Measurements from ENCODE around the gene ZNF343.

Gene ZNF343

GRCh38 chr20:2483504-2483903 is 25.2 kb downstream of the ZNF343 start:
- no peak for DNase-seq
- peaks cover 23% of the 10 kb centered on the region for H3K36me3 ChIP-seq (replicated peaks)
- H3K27me3 ChIP-seq (replicated peaks) = no peaks in the 10 kb centered on the region
- H3K27ac ChIP-seq = no peak overlapping the region
- in situ Hi-C loops (cut with HindIII; ENCODE audit: low pct_ligation_motif_present, low sequenced_read_pairs) = no loop called here
- H3K4me3 ChIP-seq (ENCODE audit: low read depth, low read length) = no peak overlapping the region
- no peak for TF ChIP-seq CTCF (IDR thresholded peaks at IDR 0.05; ENCODE audit: low read depth, low read length, missing control alignments)

GRCh38 chr20:2480381-2480780 is 28.3 kb downstream of the ZNF343 start:
- Histone ChIP-seq H3K4me3 (ENCODE audit: low read depth, low read length) (no peak overlapping the region), H3K27ac (no peak overlapping the region), H3K36me3 (replicated peaks) (peaks cover 13% of the 10 kb centered on the region), H3K27me3 (replicated peaks) (no peaks in the 10 kb centered on the region)
- TF ChIP-seq CTCF (IDR thresholded peaks at IDR 0.05; ENCODE audit: low read depth, low read length, missing control alignments) = no peak
- DNase-seq = no peak
- in situ Hi-C loops (cut with HindIII; ENCODE audit: low pct_ligation_motif_present, low sequenced_read_pairs) = no loop called here

GRCh38 chr20:2476742-2477615 is 31.7 kb downstream of the ZNF343 start:
- H3K27me3 ChIP-seq (replicated peaks) = no peaks in the 10 kb centered on the region
- TF ChIP-seq CTCF (IDR thresholded peaks at IDR 0.05; ENCODE audit: low read depth, low read length, missing control alignments) = no peak
- H3K4me3 ChIP-seq (ENCODE audit: low read depth, low read length) = no peak overlapping the region
- peaks cover 4% of the 10 kb centered on the region for H3K36me3 ChIP-seq (replicated peaks)
- H3K27ac ChIP-seq = no peak overlapping the region
- in situ Hi-C loops (cut with HindIII; ENCODE audit: low pct_ligation_motif_present, low sequenced_read_pairs) = no loop called here
- DNase-seq = no peak

- Histone ChIP-seq H3K4me3 (ENCODE audit: low read depth, low read length) (no peak overlapping the region), H3K27me3 (replicated peaks) (no peaks in the 10 kb centered on the region), H3K36me3 (replicated peaks) (peaks cover 4% of the 10 kb centered on the region), H3K27ac (no peak overlapping the region)
- TF ChIP-seq CTCF (IDR thresholded peaks at IDR 0.05; ENCODE audit: low read depth, low read length, missing control alignments) = no peak
- DNase-seq = no peak
- in situ Hi-C loops (cut with HindIII; ENCODE audit: low pct_ligation_motif_present, low sequenced_read_pairs) = no loop called here
These were observed 32.6 kb downstream of the ZNF343 start for GRCh38 chr20:2475850-2476741.

GRCh38 chr20:2473516-2473915 is 35.2 kb downstream of the ZNF343 start:
- in situ Hi-C loops (cut with HindIII; ENCODE audit: low pct_ligation_motif_present, low sequenced_read_pairs) = no loop called here
- TF ChIP-seq CTCF (IDR thresholded peaks at IDR 0.05; ENCODE audit: low read depth, low read length, missing control alignments) = no peak
- Histone ChIP-seq H3K27ac (no peak overlapping the region), H3K27me3 (replicated peaks) (no peaks in the 10 kb centered on the region), H3K36me3 (replicated peaks) (peaks cover 4% of the 10 kb centered on the region), H3K4me3 (ENCODE audit: low read depth, low read length) (no peak overlapping the region)
- peak; percentile 71 for DNase-seq
